Endothelial cell (in vitro differentiated cells): ENCODE data around the gene RPAP3. TPM values are rescaled to one million over a fixed set of nuclear protein-coding genes. Genes with fewer than 3 reads are reported as not detected.

Source experiments
- DNase-seq: peaks from one replicate; pipeline ENCODE4 v3.0.0; 2021; ENCODE audit warnings: low spot score
- H3K27ac Mint-ChIP-seq: one replicate; pipeline ENCODE4 v1.8.0; 2021; ENCODE audit warnings: mixed read lengths, inconsistent platforms; ENCODE audit not compliant: unreplicated experiment
- H3K27me3 Mint-ChIP-seq: one replicate; pipeline ENCODE4 v1.8.0; 2021; ENCODE audit warnings: mild to moderate bottlenecking, moderate library complexity, mixed read lengths, inconsistent platforms; ENCODE audit not compliant: unreplicated experiment
- H3K36me3 Mint-ChIP-seq: one replicate; pipeline ENCODE4 v1.8.0; 2021; ENCODE audit warnings: mild to moderate bottlenecking, low read depth, mixed read lengths, inconsistent platforms; ENCODE audit not compliant: unreplicated experiment
- H3K4me1 Mint-ChIP-seq: one replicate; pipeline ENCODE4 v1.8.0; 2021; ENCODE audit warnings: mild to moderate bottlenecking, mixed read lengths, inconsistent platforms; ENCODE audit not compliant: unreplicated experiment
- H3K4me3 Mint-ChIP-seq: one replicate; pipeline ENCODE4 v1.8.0; 2021; ENCODE audit warnings: mild to moderate bottlenecking, mixed read lengths, inconsistent platforms; ENCODE audit not compliant: unreplicated experiment
- H3K9me3 Mint-ChIP-seq: one replicate; pipeline ENCODE4 v1.8.0; 2021; ENCODE audit warnings: mixed read lengths, inconsistent platforms; ENCODE audit not compliant: unreplicated experiment
- total RNA-seq: library from RNA; stranded (reverse); fragmentation: NEBNext Ultra II Directional; extraction: Animal tissue kit (Norgen Biotek cat#: 25700); gene quantifications from one replicate; pipeline ENCODE4 v1.2.1, GENCODE V29; 2021; ENCODE audit not compliant: unreplicated experiment
- TF ChIP-seq, protein P1 (sequence below): fragments of 200-600 bp; sonication (generic); IDR thresholded peaks from one replicate; pipeline ENCODE4 v1.5.0; 2021; ENCODE audit warnings: antibody characterized with exemption; ENCODE audit not compliant: unreplicated experiment

Gene RPAP3
- total RNA-seq, 1 donor from 2014 or later: 36.8 TPM

DNA sequence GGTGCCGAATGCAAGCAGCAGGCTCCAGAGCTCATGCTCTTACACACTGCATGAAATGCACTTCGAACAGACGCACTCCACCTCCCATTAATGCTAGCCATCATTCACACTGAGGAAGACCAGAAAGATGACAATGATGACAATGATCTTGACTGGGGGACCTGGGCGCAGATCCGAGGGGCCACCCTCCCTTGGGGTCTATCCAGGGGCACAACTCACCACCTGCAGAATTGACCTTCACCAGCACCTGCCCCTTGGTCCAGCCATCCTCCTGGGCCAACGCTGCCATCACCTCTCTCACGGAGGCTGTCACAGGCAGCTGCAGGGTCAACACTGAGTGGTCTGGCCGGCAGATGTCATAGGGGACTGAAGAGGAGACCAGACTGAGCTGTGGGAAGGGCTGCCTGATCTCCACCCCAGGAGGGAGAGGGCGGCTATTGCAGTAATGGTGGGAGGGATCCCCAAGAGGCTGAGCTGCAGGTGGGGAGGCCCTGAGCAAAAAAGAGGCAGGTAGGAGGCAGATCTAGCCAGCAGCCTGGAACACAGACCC lies 37.6 kb upstream of the RPAP3 start:
- peak overlapping the region; percentile 42 for H3K27ac Mint-ChIP-seq
- H3K9me3 Mint-ChIP-seq: no peaks in the 10 kb centered on the region
- peaks cover 27% of the 10 kb centered on the region for H3K27me3 Mint-ChIP-seq
- TF ChIP-seq, protein P1, sequence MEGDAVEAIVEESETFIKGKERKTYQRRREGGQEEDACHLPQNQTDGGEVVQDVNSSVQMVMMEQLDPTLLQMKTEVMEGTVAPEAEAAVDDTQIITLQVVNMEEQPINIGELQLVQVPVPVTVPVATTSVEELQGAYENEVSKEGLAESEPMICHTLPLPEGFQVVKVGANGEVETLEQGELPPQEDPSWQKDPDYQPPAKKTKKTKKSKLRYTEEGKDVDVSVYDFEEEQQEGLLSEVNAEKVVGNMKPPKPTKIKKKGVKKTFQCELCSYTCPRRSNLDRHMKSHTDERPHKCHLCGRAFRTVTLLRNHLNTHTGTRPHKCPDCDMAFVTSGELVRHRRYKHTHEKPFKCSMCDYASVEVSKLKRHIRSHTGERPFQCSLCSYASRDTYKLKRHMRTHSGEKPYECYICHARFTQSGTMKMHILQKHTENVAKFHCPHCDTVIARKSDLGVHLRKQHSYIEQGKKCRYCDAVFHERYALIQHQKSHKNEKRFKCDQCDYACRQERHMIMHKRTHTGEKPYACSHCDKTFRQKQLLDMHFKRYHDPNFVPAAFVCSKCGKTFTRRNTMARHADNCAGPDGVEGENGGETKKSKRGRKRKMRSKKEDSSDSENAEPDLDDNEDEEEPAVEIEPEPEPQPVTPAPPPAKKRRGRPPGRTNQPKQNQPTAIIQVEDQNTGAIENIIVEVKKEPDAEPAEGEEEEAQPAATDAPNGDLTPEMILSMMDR: no peak
- peaks cover 16% of the 10 kb centered on the region for H3K4me1 Mint-ChIP-seq
- H3K36me3 Mint-ChIP-seq: peaks cover 48% of the 10 kb centered on the region
- H3K4me3 Mint-ChIP-seq: peak overlapping the region; percentile 48
- no peak for DNase-seq

- peaks cover 27% of the 10 kb centered on the region for H3K27me3 Mint-ChIP-seq
- peak; percentile 69 for DNase-seq
- H3K4me3 Mint-ChIP-seq: peak overlapping the region; percentile 56
- peaks cover 48% of the 10 kb centered on the region for H3K36me3 Mint-ChIP-seq
- TF ChIP-seq, protein P1: peak; percentile 98
- H3K27ac Mint-ChIP-seq: peak overlapping the region; percentile 78
- H3K9me3 Mint-ChIP-seq: no peaks in the 10 kb centered on the region
- H3K4me1 Mint-ChIP-seq: peaks cover 16% of the 10 kb centered on the region
Measured at GRCh38 chr12:47742253-47742825, 36.5 kb upstream of the RPAP3 start.

GRCh38 chr12:47741340-47741703 lies 35.5 kb upstream of the RPAP3 start:
- no peak overlapping the region for H3K27ac Mint-ChIP-seq
- no peak for DNase-seq
- H3K9me3 Mint-ChIP-seq: no peaks in the 10 kb centered on the region
- peaks cover 45% of the 10 kb centered on the region for H3K36me3 Mint-ChIP-seq
- H3K4me1 Mint-ChIP-seq: peaks cover 18% of the 10 kb centered on the region
- TF ChIP-seq, protein P1: no peak
- H3K4me3 Mint-ChIP-seq: no peak overlapping the region
- H3K27me3 Mint-ChIP-seq: peaks cover 26% of the 10 kb centered on the region

DNA sequence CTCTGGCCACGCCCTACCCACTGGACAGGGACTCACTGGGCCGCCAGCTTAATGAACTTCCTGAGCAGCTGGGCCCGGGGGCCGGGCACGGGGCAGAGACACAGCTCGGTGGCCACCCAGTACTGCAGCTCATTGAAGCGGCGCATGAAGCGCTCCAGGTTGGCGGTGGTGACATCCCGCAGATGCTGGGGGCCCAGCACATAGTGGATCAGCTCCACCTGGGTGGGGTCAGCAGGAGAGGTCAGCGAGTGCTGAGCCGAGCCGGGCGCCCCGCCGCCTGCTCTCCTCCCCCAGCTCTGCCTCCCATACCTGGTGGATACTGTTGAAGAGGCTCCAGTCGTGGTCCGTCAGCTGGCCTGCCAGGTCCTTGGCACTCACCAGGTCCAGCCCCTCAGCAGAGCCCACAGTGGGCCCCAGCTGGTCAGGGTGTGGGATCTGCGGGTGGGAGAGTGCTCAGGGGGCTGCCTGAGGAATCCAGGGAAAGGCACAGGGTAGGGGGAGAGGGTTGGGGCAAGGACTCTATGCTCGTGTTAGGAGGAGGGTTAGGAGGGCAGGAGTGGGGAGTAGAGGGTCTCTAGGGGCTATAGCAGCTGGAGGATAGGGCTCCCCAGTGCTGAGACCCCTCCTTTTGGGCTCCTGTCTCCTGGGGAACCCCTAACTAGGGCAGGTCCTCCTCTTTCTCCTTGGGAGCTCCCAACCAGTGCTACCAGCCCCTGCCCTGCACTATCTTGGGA lies 34.9 kb upstream of the RPAP3 start:
- H3K9me3 Mint-ChIP-seq: no peaks in the 10 kb centered on the region
- TF ChIP-seq, protein P1: no peak
- peaks cover 25% of the 10 kb centered on the region for H3K27me3 Mint-ChIP-seq
- H3K4me3 Mint-ChIP-seq: no peak overlapping the region
- H3K27ac Mint-ChIP-seq: no peak overlapping the region
- peaks cover 20% of the 10 kb centered on the region for H3K4me1 Mint-ChIP-seq
- H3K36me3 Mint-ChIP-seq: peaks cover 39% of the 10 kb centered on the region
- no peak for DNase-seq

DNA sequence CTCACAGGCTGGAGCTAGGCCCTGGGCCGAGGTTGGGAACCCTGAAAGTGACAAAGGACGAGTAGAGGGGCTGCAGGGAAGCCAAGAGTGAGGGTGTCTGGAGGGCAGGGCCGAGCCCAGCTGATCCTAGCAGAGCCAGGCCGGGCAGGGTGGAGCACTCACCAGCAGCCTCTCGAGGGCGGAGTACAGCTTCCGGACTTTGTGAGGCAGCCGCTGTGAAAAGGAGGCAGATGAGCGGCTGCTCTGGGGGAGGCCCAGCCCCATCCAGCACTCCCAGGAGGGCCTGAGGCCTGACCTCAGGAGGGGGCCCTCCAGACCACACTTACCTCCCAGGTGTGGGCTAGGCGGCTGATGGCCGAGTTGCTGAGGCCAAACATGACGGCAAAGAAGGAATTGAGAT lies 34.1 kb upstream of the RPAP3 start:
- no peak overlapping the region for H3K4me3 Mint-ChIP-seq
- TF ChIP-seq, protein P1: no peak
- peaks cover 23% of the 10 kb centered on the region for H3K27me3 Mint-ChIP-seq
- H3K27ac Mint-ChIP-seq: no peak overlapping the region
- H3K9me3 Mint-ChIP-seq: no peaks in the 10 kb centered on the region
- H3K4me1 Mint-ChIP-seq: peaks cover 25% of the 10 kb centered on the region
- no peak for DNase-seq
- peaks cover 37% of the 10 kb centered on the region for H3K36me3 Mint-ChIP-seq
